B cell (primary cell): ENCODE data around the gene FOXP4. TPM values are rescaled to one million over a fixed set of nuclear protein-coding genes. Genes with fewer than 3 reads are reported as not detected.

ENCODE experiments used
- ATAC-seq: fragments of 200-7000 bp; cut with Tn5 transposase; one replicate; pipeline ENCODE4 v1.10.0; 2021; ENCODE audit warnings: low read depth, mild to moderate bottlenecking, moderate number of reproducible peaks, moderate library complexity
- CTCF ChIA-PET: fragments of 350-600 bp; sonication (Branson Sonifier 250); formaldehyde crosslinking; loops from one replicate; lab custom pipeline; 2021; ENCODE audit warnings: antibody characterized with exemption, inconsistent platforms; lab: Charles Lee
- POLR2A ChIA-PET: fragments of 350-600 bp; sonication (Branson Sonifier 250); formaldehyde crosslinking; loops from one replicate; lab custom pipeline; 2021; ENCODE audit warnings: antibody characterized with exemption; lab: Charles Lee
- DNase-seq: peaks from one replicate; pipeline ENCODE4 v3.0.0; 2013
- H2AFZ ChIP-seq: 2 replicates; pipeline ENCODE4 v1.6.1; 2012; ENCODE audit warnings: mild to moderate bottlenecking, low read depth, low read length; ENCODE audit not compliant: insufficient read depth, poor library complexity, severe bottlenecking
- H3K27ac ChIP-seq, 2 donors: 1 replicate in 1 of 2; 2 replicates in 1 of 2; pipeline ENCODE4 v1.5.1; 2012 to 2013; ENCODE audit warnings: low read length in 2 of 2, mild to moderate bottlenecking in 2 of 2, moderate library complexity in 1 of 2
- H3K27me3 ChIP-seq, 4 experiments: fragments of 200-600 bp in 1 of 4; sonication (generic) in 1 of 4; replicated peaks in 1 of 4; 1 replicate in 2 of 4; 2 replicates in 2 of 4; pipeline versions ENCODE4 v1.6.1 to v1.7.0; 2013 to 2016; ENCODE audit warnings: low read length in 3 of 4, mild to moderate bottlenecking in 2 of 4, mixed read lengths in 1 of 4, moderate library complexity in 1 of 4; ENCODE audit not compliant: insufficient read depth in 4 of 4, control insufficient read depth in 3 of 4; ENCODE audit errors: control extremely low read depth in 1 of 4
- H3K36me3 ChIP-seq, 2 experiments: replicated peaks in 1 of 2; 1 replicate in 1 of 2; 2 replicates in 1 of 2; pipeline versions ENCODE4 v1.6.1 to v1.7.1; 2013; ENCODE audit warnings: low read length in 1 of 2; ENCODE audit not compliant: insufficient read depth in 2 of 2, control insufficient read depth in 1 of 2; ENCODE audit errors: control extremely low read depth in 1 of 2, extremely low read depth in 1 of 2
- H3K4me1 ChIP-seq, 2 donors: fragments of 200-600 bp in 1 of 2; sonication (generic) in 1 of 2; 1 replicate in 1 of 2; 2 replicates in 1 of 2; pipeline versions ENCODE4 v1.5.1 to v1.6.1; 2013 to 2017; ENCODE audit warnings: low read length in 2 of 2; ENCODE audit not compliant: control insufficient read depth in 2 of 2, insufficient read depth in 2 of 2
- H3K4me2 ChIP-seq: replicated peaks from 2 replicates; pipeline ENCODE3; 2012; ENCODE audit warnings: mild to moderate bottlenecking, low read depth, low read length; ENCODE audit not compliant: poor library complexity, severe bottlenecking
- H3K4me3 ChIP-seq, 5 experiments: fragments of 200-600 bp in 1 of 5; sonication (generic) in 1 of 5; 1 replicate in 3 of 5; 2 replicates in 2 of 5; pipeline versions ENCODE4 v1.5.1 to v1.7.0; 2011 to 2016; ENCODE audit warnings: low read length in 4 of 5, mild to moderate bottlenecking in 4 of 5, low read depth in 2 of 5, control low read depth in 1 of 5, moderate library complexity in 1 of 5; ENCODE audit not compliant: insufficient read depth in 1 of 5; ENCODE audit errors: control extremely low read depth in 1 of 5, extremely low read depth in 1 of 5
- H3K79me2 ChIP-seq: fragments of 200-600 bp; sonication (generic); one replicate; pipeline ENCODE4 v1.6.0; 2016; ENCODE audit warnings: low read length; ENCODE audit not compliant: control insufficient read depth, insufficient read depth
- H3K9ac ChIP-seq: fragments of 200-600 bp; sonication (generic); 2 replicates; pipeline ENCODE4 v1.6.1; 2017; ENCODE audit warnings: mild to moderate bottlenecking, low read length, moderate library complexity
- H3K9me3 ChIP-seq, 3 donors: one replicate each; pipeline versions ENCODE4 v1.6.1 to v1.7.1; 2013; ENCODE audit warnings: low read length in 2 of 3; ENCODE audit not compliant: control insufficient read depth in 2 of 3, insufficient read depth in 1 of 3; ENCODE audit errors: control extremely low read depth in 1 of 3
- H4K20me1 ChIP-seq: 2 replicates; pipeline ENCODE4 v1.6.0; 2012; ENCODE audit warnings: mild to moderate bottlenecking, low read length; ENCODE audit not compliant: insufficient read depth, control insufficient read depth, poor library complexity, severe bottlenecking
- H3K27ac Mint-ChIP-seq: one replicate; pipeline ENCODE4 v1.8.0; 2021; ENCODE audit warnings: mixed read lengths
- H3K27me3 Mint-ChIP-seq: one replicate; pipeline ENCODE4 v1.8.0; 2021; ENCODE audit warnings: mixed read lengths
- H3K4me1 Mint-ChIP-seq: one replicate; pipeline ENCODE4 v1.8.0; 2021; ENCODE audit warnings: mixed read lengths
- H3K4me3 Mint-ChIP-seq: one replicate; pipeline ENCODE4 v1.8.0; 2021; ENCODE audit warnings: mixed read lengths
- H3K9me3 Mint-ChIP-seq: one replicate; pipeline ENCODE4 v1.8.0; 2022; ENCODE audit warnings: mixed read lengths; ENCODE audit not compliant: insufficient read depth
- EZH2 ChIP-seq: IDR thresholded peaks from 2 replicates; pipeline ENCODE4 v1.6.1; 2012; ENCODE audit warnings: borderline replicate concordance, low read depth, mild to moderate bottlenecking, moderate library complexity, low read length; ENCODE audit not compliant: insufficient read depth, poor library complexity, severe bottlenecking
- WGBS: methylation state at CpG from one replicate; pipeline ENCODE4 v1.1.5; 2013; ENCODE audit warnings: missing lambda C conversion rate; ENCODE audit not compliant: insufficient coverage; 5-methylcytosine and 5-hydroxymethylcytosine counted together
- intact Hi-C: fragments of 100-400 bp; cut with micrococcal nuclease; formaldehyde crosslinking; loops from one replicate; pipeline ENCODE4 v1.10.0; 2022
- polyA plus RNA-seq: library from polyadenylated mRNA; depleted of rRNA; stranded (reverse); fragments of >200 nt; gene quantifications from 2 replicates; pipeline ENCODE4 v1.2.3, GENCODE V29; 2012
- total RNA-seq, 2 donors: library from RNA; stranded (reverse); fragments of 120-200 nt in 1 of 2; gene quantifications; 1 replicate in 1 of 2; 2 replicates in 1 of 2; pipeline versions ENCODE4 v1.2.3 to v1.2.4, GENCODE V29; 2013 to 2022
- TF ChIP-seq, protein P1 (sequence below): fragments of 200-600 bp; IDR thresholded peaks from one replicate; pipeline ENCODE4 v1.8.0; 2022; ENCODE audit warnings: antibody characterized with exemption, mild to moderate bottlenecking

FOXP4 gene
- total and polyA plus RNA-seq, 2 donors (not counting 1 experiment from before 2014, with no cell fraction given), result 17.0 to 38.7 TPM

DNA sequence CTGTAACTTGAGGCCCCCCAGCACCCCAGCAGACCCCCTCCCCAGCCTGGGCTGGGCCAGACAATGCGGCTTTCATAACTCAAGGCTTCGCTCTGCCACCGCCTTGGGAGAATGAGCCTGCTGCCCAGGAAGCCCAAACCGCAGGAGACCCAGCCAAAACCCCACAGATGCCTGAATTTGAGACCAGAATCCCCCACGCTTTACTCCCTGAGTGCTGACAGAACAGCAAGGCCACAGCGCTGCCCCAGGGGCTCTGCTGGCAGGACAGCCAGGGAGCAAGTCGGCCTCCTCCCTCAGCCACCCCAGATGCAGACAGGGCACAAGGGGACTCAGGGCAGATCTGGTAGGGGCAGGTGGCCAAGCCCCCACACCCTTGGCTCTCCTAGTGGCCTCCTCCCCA lies 94.2 kb downstream of the FOXP4 start:
- no peak for TF ChIP-seq EZH2
- TF ChIP-seq, protein P1, sequence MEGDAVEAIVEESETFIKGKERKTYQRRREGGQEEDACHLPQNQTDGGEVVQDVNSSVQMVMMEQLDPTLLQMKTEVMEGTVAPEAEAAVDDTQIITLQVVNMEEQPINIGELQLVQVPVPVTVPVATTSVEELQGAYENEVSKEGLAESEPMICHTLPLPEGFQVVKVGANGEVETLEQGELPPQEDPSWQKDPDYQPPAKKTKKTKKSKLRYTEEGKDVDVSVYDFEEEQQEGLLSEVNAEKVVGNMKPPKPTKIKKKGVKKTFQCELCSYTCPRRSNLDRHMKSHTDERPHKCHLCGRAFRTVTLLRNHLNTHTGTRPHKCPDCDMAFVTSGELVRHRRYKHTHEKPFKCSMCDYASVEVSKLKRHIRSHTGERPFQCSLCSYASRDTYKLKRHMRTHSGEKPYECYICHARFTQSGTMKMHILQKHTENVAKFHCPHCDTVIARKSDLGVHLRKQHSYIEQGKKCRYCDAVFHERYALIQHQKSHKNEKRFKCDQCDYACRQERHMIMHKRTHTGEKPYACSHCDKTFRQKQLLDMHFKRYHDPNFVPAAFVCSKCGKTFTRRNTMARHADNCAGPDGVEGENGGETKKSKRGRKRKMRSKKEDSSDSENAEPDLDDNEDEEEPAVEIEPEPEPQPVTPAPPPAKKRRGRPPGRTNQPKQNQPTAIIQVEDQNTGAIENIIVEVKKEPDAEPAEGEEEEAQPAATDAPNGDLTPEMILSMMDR, result no peak
- no peak overlapping the region for H3K4me3 Mint-ChIP-seq
- H3K4me3 ChIP-seq, result no peak overlapping the region
- WGBS, result 88% methylated on average over 7 of the region's 7 CpGs
- H3K4me2 ChIP-seq, result no peak overlapping the region
- H3K36me3 ChIP-seq, result no peaks in the 10 kb centered on the region
- intact Hi-C loops, result no loop called here
- peaks cover 0 to 14% (median 0%) of the 10 kb centered on the region in 3 donors for H3K9me3 ChIP-seq
- peaks cover 15% of the 10 kb centered on the region for H3K4me1 Mint-ChIP-seq
- POLR2A ChIA-PET, result no interaction called here
- no peaks in the 10 kb centered on the region for H3K79me2 ChIP-seq
- H3K9me3 Mint-ChIP-seq, result no peaks in the 10 kb centered on the region
- no peak overlapping the region for H2AFZ ChIP-seq
- peaks cover 17 to 21% of the 10 kb centered on the region in 2 donors for H3K4me1 ChIP-seq
- H3K27ac ChIP-seq, result no peak overlapping the region
- H4K20me1 ChIP-seq, result no peaks in the 10 kb centered on the region
- DNase-seq (no peak), ATAC-seq (no peak)
- no peak overlapping the region for H3K9ac ChIP-seq
- CTCF ChIA-PET, result no interaction called here
- peaks cover 56% of the 10 kb centered on the region for H3K27me3 Mint-ChIP-seq
- peaks cover 0 to 52% (median 19%) of the 10 kb centered on the region in 4 experiments for H3K27me3 ChIP-seq
- no peak overlapping the region for H3K27ac Mint-ChIP-seq

- Histone ChIP-seq H3K27me3 (peaks cover 0 to 53% (median 19%) of the 10 kb centered on the region in 4 experiments), H3K9me3 (peaks cover 0 to 14% (median 0%) of the 10 kb centered on the region in 3 donors), H4K20me1 (no peaks in the 10 kb centered on the region), H3K4me1 (peaks cover 17 to 21% of the 10 kb centered on the region in 2 donors), H3K4me2 (no peak overlapping the region), H3K4me3 (no peak overlapping the region), H2AFZ (no peak overlapping the region), H3K79me2 (no peaks in the 10 kb centered on the region), H3K36me3 (no peaks in the 10 kb centered on the region), H3K27ac (no peak overlapping the region), H3K9ac (no peak overlapping the region)
- Mint-ChIP-seq H3K9me3 (no peaks in the 10 kb centered on the region), H3K4me1 (peaks cover 15% of the 10 kb centered on the region), H3K27me3 (peaks cover 50% of the 10 kb centered on the region), H3K4me3 (no peak overlapping the region), H3K27ac (no peak overlapping the region)
- TF ChIP-seq EZH2, result no peak
- TF ChIP-seq, protein P1, result no peak
- DNase-seq (no peak), ATAC-seq (no peak)
- WGBS, result 81% methylated on average over 9 of the region's 9 CpGs
- CTCF ChIA-PET, result no interaction called here
- POLR2A ChIA-PET, result no interaction called here
- intact Hi-C loops, result no loop called here
Measured at GRCh38 chr6:41641352-41641925, 95.3 kb downstream of the FOXP4 start.
